Heart right ventricle (tissue), 16 donors: ENCODE measurements around the gene SLCO2A1. TPM values are rescaled to one million over a fixed set of nuclear protein-coding genes. Genes with fewer than 3 reads are reported as not detected.

Experiments used
- ATAC-seq, 8 donors: fragments of 200-7000 bp; cut with Tn5 transposase; one replicate each; pipeline ENCODE4 v1.9.1; 2020; ENCODE audit warnings: mild to moderate bottlenecking in 8 of 8, moderate library complexity in 8 of 8, moderate number of reproducible peaks in 1 of 8
- DNase-seq, 2 donors: peaks; one replicate each; pipeline ENCODE4 v3.0.0-alpha.2; 2020
- H3K27ac ChIP-seq, 10 donors: fragments of 200-600 bp; sonication (generic) in 2 of 10; one replicate each; pipeline versions ENCODE4 v1.5.0 to v1.8.0; 2020 to 2022; ENCODE audit warnings: mild to moderate bottlenecking in 3 of 10
- H3K27me3 ChIP-seq, 7 donors: fragments of 200-600 bp; one replicate each; pipeline ENCODE4 v1.8.0; 2021 to 2022; ENCODE audit warnings: mild to moderate bottlenecking in 2 of 7
- H3K36me3 ChIP-seq, 9 donors: fragments of 200-600 bp; sonication (generic) in 1 of 9; one replicate each; pipeline versions ENCODE4 v1.5.0 to v1.8.0; 2020 to 2022; ENCODE audit warnings: mild to moderate bottlenecking in 2 of 9
- H3K4me1 ChIP-seq, 9 donors: fragments of 200-600 bp; sonication (generic) in 1 of 9; one replicate each; pipeline versions ENCODE4 v1.5.0 to v1.8.0; 2020 to 2022; ENCODE audit warnings: mild to moderate bottlenecking in 4 of 9
- H3K4me3 ChIP-seq, 10 donors: fragments of 200-600 bp; sonication (generic) in 2 of 10; one replicate each; pipeline versions ENCODE4 v1.5.0 to v1.8.0; 2020 to 2022; ENCODE audit warnings: mild to moderate bottlenecking in 7 of 10, moderate library complexity in 2 of 10
- H3K9me3 ChIP-seq, 11 donors: fragments of 200-600 bp in 10 of 11; sonication (generic) in 2 of 11; one replicate each; pipeline versions ENCODE4 v1.5.0 to v1.8.0; 2013 to 2022; ENCODE audit warnings: mild to moderate bottlenecking in 2 of 11, control low read depth in 1 of 11, moderate library complexity in 1 of 11
- CTCF ChIP-seq, 9 donors: fragments of 200-600 bp; sonication (generic) in 2 of 9; IDR thresholded peaks; one replicate each; pipeline versions ENCODE4 v1.5.0 to v1.8.0; 2021 to 2022; ENCODE audit warnings: antibody characterized with exemption in 9 of 9, mild to moderate bottlenecking in 5 of 9, moderate library complexity in 1 of 9
- WGBS, 2 donors: extraction: QIAGEN DNeasy Blood & Tissue Kit; methylation state at CpG; one replicate each; pipeline ENCODE4 v1.1.7; 2013; ENCODE audit warnings: inconsistent platforms in 1 of 2; 5-methylcytosine and 5-hydroxymethylcytosine counted together
- intact Hi-C, 10 donors: fragments of 100-400 bp; cut with DNase I; formaldehyde crosslinking; loops; one replicate each; pipeline versions ENCODE4 v1.11.1 to v1.14.2; 2022
- polyA plus RNA-seq, 2 donors: library from polyadenylated mRNA; stranded (reverse); fragments of 200-250 nt; gene quantifications; one replicate each; pipeline ENCODE4 v1.2.3, GENCODE V29; 2013
- total RNA-seq, 10 donors: library from RNA; stranded (reverse); fragmentation: NEBNext Ultra II Directional in 3 of 10; extraction: Animal tissue kit (Norgen Biotek cat#: 25700) in 3 of 10; gene quantifications; one replicate each; pipeline versions ENCODE4 v1.2.1 to v1.2.4, GENCODE V29; 2021 to 2023
- donor health status: Arrhythmogenic right ventricular cardiomyopathy.
- donor health status: ischemic (EF 13 %, LVEDD 7.1; RV severe dilation, severe dysfunction).
- donor health status: healthy with polysubstance abuse.
- donor health status: DM: no; HTN: yes; CAD: no.
- donor health status: DM: no; HTN: no; CAD: no.
- donor health status: ischemic (EF 25% LVEDD 6.9; RV normal size, moderate dysfunction).
- donor health status: ischemic (EF 25% LVEDD 5.7; RV mildly dilated, moderate dysfunction).
- donor health status: healthy.
- donor health status: DM: yes; HTN: yes; CAD: no.
- donor health status: Ischemic cardiomyopathy.
- donor health status: ischemic (EF 35%, LVEDD 5.7; RV mildly dilated, moderate dysfunction).
- donor health status: nonischemic (EF 11% LVEDD 7.7; RV severe dilation, severe dysfunction).
- donor health status: DM: yes; HTN: yes; CAD: no.
- donor health status: PGD.
- donor health status: ischemic (EF 29% LVEDD 5.4; RV normal size, mild dysfunction).
- donor health status: nonischemic (EF 23%, LVEDD 6.1; RV moderate dilation, normal function).

The SLCO2A1 gene
- total and polyA plus RNA-seq, 12 donors = 3.6 to 30.4 (median 10.0) TPM

- H3K4me3 ChIP-seq = no peak overlapping the region
- H3K27ac ChIP-seq = no peak overlapping the region
- no peaks in the 10 kb centered on the region for H3K27me3 ChIP-seq
- TF ChIP-seq CTCF (IDR thresholded peaks at IDR 0.05) = no peak
- intact Hi-C loops = loop anchor here in 1 of 10 donors (5.0 kb wide), 1 partner anchor 38 kb away; no protein-coding TSS in a partner anchor
- ATAC-seq = no peak
- no peaks in the 10 kb centered on the region for H3K9me3 ChIP-seq
- peaks cover 0 to 37% (median 12%) of the 10 kb centered on the region in 9 donors for H3K4me1 ChIP-seq
- no peak for DNase-seq
- WGBS, 2 donors = 78 to 79% methylated on average over 7 of the region's 7 CpGs
- H3K36me3 ChIP-seq = no peaks in the 10 kb centered on the region
Measured at GRCh38 chr3:133984975-133985374, 44.8 kb downstream of the SLCO2A1 start.

- TF ChIP-seq CTCF (IDR thresholded peaks at IDR 0.05) = no peak
- WGBS, 2 donors = 87 to 89% methylated on average over 9 of the region's 9 CpGs
- Histone ChIP-seq H3K4me1 (peaks cover 0 to 42% (median 13%) of the 10 kb centered on the region in 9 donors), H3K36me3 (no peaks in the 10 kb centered on the region), H3K27ac (no peak overlapping the region), H3K4me3 (no peak overlapping the region), H3K9me3 (no peaks in the 10 kb centered on the region), H3K27me3 (no peaks in the 10 kb centered on the region)
- no peak for ATAC-seq
- intact Hi-C loops = no loop called here
- no peak for DNase-seq
Measured at GRCh38 chr3:133983576-133984560, 45.9 kb downstream of the SLCO2A1 start.

- Histone ChIP-seq H3K27ac (no peak overlapping the region), H3K4me1 (peaks cover 0 to 38% (median 9%) of the 10 kb centered on the region in 9 donors), H3K4me3 (no peak overlapping the region), H3K27me3 (no peaks in the 10 kb centered on the region), H3K36me3 (no peaks in the 10 kb centered on the region), H3K9me3 (no peaks in the 10 kb centered on the region)
- intact Hi-C loops = no loop called here
- WGBS, 2 donors = 77 to 86% methylated on average over 7 of the region's 7 CpGs
- DNase-seq (no peak), ATAC-seq (no peak)
- TF ChIP-seq CTCF (IDR thresholded peaks at IDR 0.05) = no peak
Measured at GRCh38 chr3:133983126-133983525, 46.6 kb downstream of the SLCO2A1 start.

GRCh38 chr3:133980550-133980949 is 49.2 kb downstream of the SLCO2A1 start:
- H3K27ac ChIP-seq = no peak overlapping the region
- peaks cover 0 to 36% (median 5%) of the 10 kb centered on the region in 9 donors for H3K4me1 ChIP-seq
- no peak overlapping the region for H3K4me3 ChIP-seq
- no peak for TF ChIP-seq CTCF (IDR thresholded peaks at IDR 0.05)
- H3K9me3 ChIP-seq = no peaks in the 10 kb centered on the region
- H3K36me3 ChIP-seq = no peaks in the 10 kb centered on the region
- no peak for DNase-seq
- no peak for ATAC-seq
- no peaks in the 10 kb centered on the region for H3K27me3 ChIP-seq
- 70 to 73% methylated on average over 4 of the region's 4 CpGs for WGBS, 2 donors
- intact Hi-C loops = no loop called here
